Natural killer cell (primary cell): Measurements from ENCODE around the gene LRIG1. TPM values are rescaled to one million over a fixed set of nuclear protein-coding genes. Genes with fewer than 3 reads are reported as not detected.

ENCODE experiments used
- ATAC-seq, 3 donors: fragments of 150-1000 bp in 2 of 3; fragments of 200-7000 bp in 1 of 3; cut with Tn5 transposase; 1 replicate in 1 of 3; 2 replicates in 2 of 3; pipeline ENCODE4 v1.10.0; 2021; ENCODE audit warnings: mild to moderate bottlenecking in 2 of 3, moderate library complexity in 2 of 3
- DNase-seq, 2 donors: peaks; one replicate each; pipeline versions ENCODE4 v3.0.0 to v3.0.0-alpha.2; 2013 to 2021; ENCODE audit warnings: mixed read lengths in 1 of 2
- H3K27ac ChIP-seq: one replicate; pipeline ENCODE4 v1.5.1; 2013; ENCODE audit warnings: mild to moderate bottlenecking, low read length
- H3K27me3 ChIP-seq: one replicate; pipeline ENCODE4 v1.6.1; 2013; ENCODE audit warnings: low read length; ENCODE audit not compliant: control insufficient read depth, insufficient read depth
- H3K36me3 ChIP-seq: one replicate; pipeline ENCODE4 v1.6.1; 2013; ENCODE audit warnings: low read length; ENCODE audit not compliant: control insufficient read depth, insufficient read depth
- H3K4me1 ChIP-seq: one replicate; pipeline ENCODE4 v1.6.1; 2013; ENCODE audit warnings: low read length; ENCODE audit not compliant: control insufficient read depth, insufficient read depth
- H3K4me3 ChIP-seq: one replicate; pipeline ENCODE4 v1.5.1; 2013; ENCODE audit warnings: low read length
- H3K9me3 ChIP-seq: one replicate; pipeline ENCODE4 v1.6.1; 2013; ENCODE audit warnings: low read length; ENCODE audit not compliant: control insufficient read depth, insufficient read depth
- H3K27ac Mint-ChIP-seq, 2 donors: one replicate each; pipeline ENCODE4 v1.8.0; 2022; ENCODE audit warnings: mild to moderate bottlenecking in 2 of 2, mixed read lengths in 2 of 2, moderate library complexity in 1 of 2
- H3K27me3 Mint-ChIP-seq, 2 donors: one replicate each; pipeline ENCODE4 v1.8.0; 2022; ENCODE audit warnings: low read depth in 2 of 2, mixed read lengths in 2 of 2
- H3K36me3 Mint-ChIP-seq: one replicate; pipeline ENCODE4 v1.8.0; 2022; ENCODE audit warnings: mixed read lengths
- H3K4me1 Mint-ChIP-seq, 2 donors: one replicate each; pipeline ENCODE4 v1.8.0; 2022; ENCODE audit warnings: mixed read lengths in 2 of 2
- H3K4me3 Mint-ChIP-seq: one replicate; pipeline ENCODE4 v1.8.0; 2022; ENCODE audit warnings: mild to moderate bottlenecking, moderate library complexity, mixed read lengths
- H3K9me3 Mint-ChIP-seq, 2 donors: one replicate each; pipeline ENCODE4 v1.8.0; 2022; ENCODE audit warnings: mixed read lengths in 2 of 2
- WGBS: methylation state at CpG from one replicate; pipeline ENCODE4 v1.1.7; 2013; ENCODE audit warnings: missing lambda C conversion rate; ENCODE audit not compliant: insufficient coverage; 5-methylcytosine and 5-hydroxymethylcytosine counted together
- intact Hi-C: fragments of 100-400 bp; cut with micrococcal nuclease; formaldehyde crosslinking; loops from one replicate; pipeline ENCODE4 v1.14.2; 2022
- total RNA-seq, 4 donors: library from RNA; stranded (reverse); fragments of 120-200 nt in 1 of 4; gene quantifications; one replicate each; pipeline versions ENCODE4 v1.2.3 to v1.2.4, GENCODE V29; 2013 to 2022
- TF ChIP-seq, protein P1 (sequence below): fragments of 200-600 bp; IDR thresholded peaks from one replicate; pipeline ENCODE4 v1.8.0; 2022; ENCODE audit warnings: antibody characterized with exemption

The LRIG1 gene
- total RNA-seq, 3 donors from 2014 or later (not counting 1 experiment from before 2014, with no cell fraction given), result 5.5 to 10.6 (median 8.5) TPM

DNA sequence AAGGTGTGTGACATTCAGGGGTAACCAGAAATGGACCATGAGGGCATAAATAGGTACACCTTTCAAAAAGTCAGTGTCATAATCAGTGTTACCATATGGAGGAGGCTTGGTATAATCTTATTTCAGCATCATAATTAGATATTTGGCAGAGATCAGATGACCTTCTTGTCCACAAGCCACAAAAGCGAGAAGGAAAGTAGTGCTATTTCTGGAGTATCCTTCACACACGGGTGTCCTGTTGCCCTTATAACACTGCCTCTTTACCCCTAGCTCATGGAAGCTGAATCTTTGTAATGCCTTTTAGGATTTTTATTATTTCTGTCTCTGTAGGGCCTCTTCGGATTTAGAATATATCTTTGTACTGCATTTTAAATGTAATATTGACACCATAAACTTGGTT, 132.8 kb downstream of the LRIG1 start:
- no peak overlapping the region for H3K4me3 Mint-ChIP-seq
- DNase-seq (no peak), ATAC-seq (no peak)
- Histone ChIP-seq H3K4me3 (no peak overlapping the region), H3K36me3 (peaks cover 3% of the 10 kb centered on the region), H3K27ac (no peak overlapping the region), H3K4me1 (peaks cover 24% of the 10 kb centered on the region), H3K27me3 (no peaks in the 10 kb centered on the region), H3K9me3 (no peaks in the 10 kb centered on the region)
- H3K9me3 Mint-ChIP-seq, result no peaks in the 10 kb centered on the region
- TF ChIP-seq, protein P1, sequence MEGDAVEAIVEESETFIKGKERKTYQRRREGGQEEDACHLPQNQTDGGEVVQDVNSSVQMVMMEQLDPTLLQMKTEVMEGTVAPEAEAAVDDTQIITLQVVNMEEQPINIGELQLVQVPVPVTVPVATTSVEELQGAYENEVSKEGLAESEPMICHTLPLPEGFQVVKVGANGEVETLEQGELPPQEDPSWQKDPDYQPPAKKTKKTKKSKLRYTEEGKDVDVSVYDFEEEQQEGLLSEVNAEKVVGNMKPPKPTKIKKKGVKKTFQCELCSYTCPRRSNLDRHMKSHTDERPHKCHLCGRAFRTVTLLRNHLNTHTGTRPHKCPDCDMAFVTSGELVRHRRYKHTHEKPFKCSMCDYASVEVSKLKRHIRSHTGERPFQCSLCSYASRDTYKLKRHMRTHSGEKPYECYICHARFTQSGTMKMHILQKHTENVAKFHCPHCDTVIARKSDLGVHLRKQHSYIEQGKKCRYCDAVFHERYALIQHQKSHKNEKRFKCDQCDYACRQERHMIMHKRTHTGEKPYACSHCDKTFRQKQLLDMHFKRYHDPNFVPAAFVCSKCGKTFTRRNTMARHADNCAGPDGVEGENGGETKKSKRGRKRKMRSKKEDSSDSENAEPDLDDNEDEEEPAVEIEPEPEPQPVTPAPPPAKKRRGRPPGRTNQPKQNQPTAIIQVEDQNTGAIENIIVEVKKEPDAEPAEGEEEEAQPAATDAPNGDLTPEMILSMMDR, result no peak
- WGBS, result 93% methylated on average over 2 of the region's 3 CpGs
- peaks cover 16 to 28% of the 10 kb centered on the region in 2 donors for H3K4me1 Mint-ChIP-seq
- H3K27ac Mint-ChIP-seq, result peak overlapping the region in 1 of 2 donors; percentile 33
- intact Hi-C loops, result no loop called here
- H3K36me3 Mint-ChIP-seq, result no peaks in the 10 kb centered on the region
- no peaks in the 10 kb centered on the region for H3K27me3 Mint-ChIP-seq

DNA sequence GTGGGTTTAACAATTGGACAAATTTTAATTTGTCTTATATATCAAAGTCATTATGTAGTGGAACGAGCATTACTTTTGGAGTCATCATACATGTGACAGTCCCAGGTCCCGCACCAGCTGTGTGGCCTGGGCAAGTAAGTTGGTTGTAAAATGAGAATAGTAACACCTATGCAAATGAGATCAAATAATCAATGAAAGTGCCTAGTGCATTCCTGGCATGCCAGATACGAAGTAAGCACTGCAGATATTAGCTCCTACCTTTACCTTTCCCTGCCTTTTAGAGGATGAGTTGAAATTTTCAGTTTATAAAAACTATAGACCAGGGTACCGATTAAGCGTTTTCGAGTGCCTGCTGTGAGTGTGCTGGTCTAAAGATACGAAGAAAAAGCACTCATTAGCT, 134.1 kb downstream of the LRIG1 start:
- no peak for ATAC-seq
- Mint-ChIP-seq H3K27me3 (no peaks in the 10 kb centered on the region), H3K36me3 (no peaks in the 10 kb centered on the region), H3K4me3 (no peak overlapping the region), H3K27ac (no peak overlapping the region), H3K9me3 (no peaks in the 10 kb centered on the region), H3K4me1 (peaks cover 9 to 19% of the 10 kb centered on the region in 2 donors)
- DNase-seq, result no peak
- TF ChIP-seq, protein P1, result no peak
- peaks cover 15% of the 10 kb centered on the region for H3K4me1 ChIP-seq
- H3K36me3 ChIP-seq, result peaks cover 3% of the 10 kb centered on the region
- H3K4me3 ChIP-seq, result no peak overlapping the region
- H3K27me3 ChIP-seq, result no peaks in the 10 kb centered on the region
- 100% methylated on average over 6 of the region's 7 CpGs for WGBS
- no peak overlapping the region for H3K27ac ChIP-seq
- no peaks in the 10 kb centered on the region for H3K9me3 ChIP-seq
- intact Hi-C loops, result no loop called here

DNA sequence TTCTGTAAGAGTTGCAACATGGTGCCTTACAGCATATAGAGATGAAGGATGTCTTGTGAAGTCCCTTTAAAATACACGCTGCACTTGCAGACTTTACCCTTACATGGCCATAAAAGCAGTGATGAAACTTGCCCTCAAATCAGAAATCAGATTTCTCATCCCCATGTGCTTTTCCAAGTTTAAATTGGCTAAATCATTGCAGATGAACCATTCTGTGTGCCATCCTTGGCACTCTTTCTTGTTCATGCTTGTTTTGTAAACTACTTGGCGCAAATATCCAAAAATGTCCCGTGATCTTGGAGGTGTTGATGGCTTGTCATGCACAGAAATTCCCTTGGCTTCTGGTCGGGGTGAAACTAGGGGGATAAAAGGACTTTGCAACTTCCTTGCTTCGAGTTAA, 135.7 kb downstream of the LRIG1 start:
- Histone ChIP-seq H3K27me3 (no peaks in the 10 kb centered on the region), H3K4me1 (peaks cover under 1% of the 10 kb centered on the region), H3K9me3 (no peaks in the 10 kb centered on the region), H3K27ac (no peak overlapping the region), H3K4me3 (no peak overlapping the region), H3K36me3 (peaks cover 3% of the 10 kb centered on the region)
- H3K27me3 Mint-ChIP-seq, result no peaks in the 10 kb centered on the region
- WGBS, result 100% methylated on average over 4 of the region's 5 CpGs
- TF ChIP-seq, protein P1, result no peak
- H3K27ac Mint-ChIP-seq, result no peak overlapping the region
- intact Hi-C loops, result no loop called here
- DNase-seq (no peak), ATAC-seq (no peak)
- no peaks in the 10 kb centered on the region for H3K9me3 Mint-ChIP-seq
- peaks cover 7% of the 10 kb centered on the region for H3K36me3 Mint-ChIP-seq
- no peak overlapping the region for H3K4me3 Mint-ChIP-seq
- H3K4me1 Mint-ChIP-seq, result peaks cover 9 to 13% of the 10 kb centered on the region in 2 donors

DNA sequence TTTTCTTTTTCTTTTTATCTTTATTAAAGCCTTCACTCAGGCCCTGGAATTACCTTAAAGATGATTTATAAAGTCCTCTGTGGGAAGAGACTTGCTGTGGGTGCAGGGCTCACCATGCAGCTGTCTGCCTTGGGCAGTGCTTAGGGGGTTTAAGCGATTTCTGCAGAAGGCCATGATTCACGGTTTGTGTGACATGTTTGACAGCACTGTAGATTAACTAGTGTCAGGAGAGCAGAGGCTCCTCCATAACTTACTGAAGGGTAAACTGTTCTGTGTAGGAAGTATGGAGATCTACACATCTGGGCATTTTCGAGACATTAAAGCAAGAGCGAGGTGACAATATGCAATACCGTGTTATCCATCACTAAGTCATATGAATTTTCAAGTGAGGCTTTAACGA, 137.7 kb downstream of the LRIG1 start:
- 97% methylated on average over 6 of the region's 6 CpGs for whole genome bisulfite sequencing
- H3K27ac Mint-ChIP-seq, result no peak overlapping the region
- ATAC-seq (no peak), DNase-seq (no peak)
- no peaks in the 10 kb centered on the region for H3K9me3 Mint-ChIP-seq
- H3K9me3 ChIP-seq, result no peaks in the 10 kb centered on the region
- H3K4me1 ChIP-seq, result no peaks in the 10 kb centered on the region
- no peaks in the 10 kb centered on the region for H3K27me3 ChIP-seq
- no peak overlapping the region for H3K27ac ChIP-seq
- H3K4me3 ChIP-seq, result no peak overlapping the region
- TF ChIP-seq, protein P1, result no peak
- intact Hi-C loops, result no loop called here
- H3K36me3 ChIP-seq, result peaks cover 3% of the 10 kb centered on the region
- H3K36me3 Mint-ChIP-seq, result peaks cover 7% of the 10 kb centered on the region
- peaks cover 8 to 13% of the 10 kb centered on the region in 2 donors for H3K4me1 Mint-ChIP-seq
- H3K27me3 Mint-ChIP-seq, result no peaks in the 10 kb centered on the region
- no peak overlapping the region for H3K4me3 Mint-ChIP-seq
